HG03039 (cell line): ENCODE data around the gene TP53AIP1.

Experiments used
- ATAC-seq: cut with Tn5 transposase; IDR thresholded peaks from one replicate; pipeline ENCODE4 v1.9.1; 2021; ENCODE audit warnings: mild to moderate bottlenecking, moderate library complexity; ENCODE audit not compliant: unreplicated experiment

TP53AIP1 gene

DNA sequence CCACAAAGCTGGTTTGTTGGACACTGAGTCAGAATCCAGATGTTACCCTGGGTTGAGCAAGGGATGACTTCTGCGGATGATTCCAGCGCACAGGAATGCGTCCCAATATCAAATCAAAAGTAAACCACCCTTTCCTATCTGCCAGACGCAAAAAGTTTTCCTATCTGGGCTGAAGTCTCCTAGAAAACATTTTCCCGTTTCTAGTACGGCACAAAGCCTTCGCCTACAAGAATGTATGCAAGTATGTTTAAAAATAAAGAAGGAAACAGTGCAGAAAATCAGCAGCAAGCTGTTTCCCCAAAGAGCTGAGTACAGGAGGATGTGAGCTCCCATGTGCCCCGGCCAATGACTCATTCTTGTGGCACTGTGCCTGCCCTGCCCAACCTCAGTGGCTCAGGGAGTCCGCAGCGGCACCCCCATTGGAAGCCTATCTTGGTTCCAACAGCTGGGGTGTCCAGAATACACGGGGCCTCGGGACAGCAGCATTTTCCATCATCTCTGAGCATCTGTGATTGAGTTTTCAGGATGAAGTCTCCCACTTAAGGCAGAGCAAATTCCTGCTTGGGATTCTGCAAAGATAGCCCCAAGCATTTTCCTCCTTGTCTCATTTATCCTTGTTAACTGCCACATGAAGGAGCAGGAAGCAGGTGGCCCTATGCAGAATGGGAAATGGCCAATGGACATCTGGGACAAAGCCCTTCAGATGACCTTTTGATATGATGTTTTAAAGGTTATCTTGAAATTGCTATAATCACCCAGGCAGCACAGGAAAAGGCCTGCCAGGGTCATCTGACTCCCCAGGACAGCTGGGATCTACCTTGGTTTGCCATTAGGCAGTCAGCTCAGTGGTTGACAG is 34.1 kb downstream of the TP53AIP1 start:
- no peak for ATAC-seq

DNA sequence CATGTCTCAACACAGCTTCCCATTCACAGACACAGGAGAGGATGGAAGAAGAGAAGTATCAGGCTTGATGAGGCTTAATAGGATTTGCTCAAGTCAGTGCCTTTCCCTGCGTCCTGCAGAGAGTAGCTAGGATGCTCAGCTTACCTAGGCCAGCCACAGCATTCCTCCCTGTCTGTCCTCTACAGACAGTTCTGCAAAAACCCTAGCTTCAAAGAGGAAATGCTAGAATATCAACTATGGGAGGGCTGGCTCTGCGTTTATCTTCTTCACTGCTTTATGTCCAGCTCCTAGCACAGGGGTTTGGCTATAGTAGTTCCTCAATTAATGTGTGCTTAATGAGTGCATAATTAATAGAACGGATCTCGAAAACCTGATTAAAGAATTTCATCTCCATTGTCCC is 35.1 kb downstream of the TP53AIP1 start:
- ATAC-seq: no peak

DNA sequence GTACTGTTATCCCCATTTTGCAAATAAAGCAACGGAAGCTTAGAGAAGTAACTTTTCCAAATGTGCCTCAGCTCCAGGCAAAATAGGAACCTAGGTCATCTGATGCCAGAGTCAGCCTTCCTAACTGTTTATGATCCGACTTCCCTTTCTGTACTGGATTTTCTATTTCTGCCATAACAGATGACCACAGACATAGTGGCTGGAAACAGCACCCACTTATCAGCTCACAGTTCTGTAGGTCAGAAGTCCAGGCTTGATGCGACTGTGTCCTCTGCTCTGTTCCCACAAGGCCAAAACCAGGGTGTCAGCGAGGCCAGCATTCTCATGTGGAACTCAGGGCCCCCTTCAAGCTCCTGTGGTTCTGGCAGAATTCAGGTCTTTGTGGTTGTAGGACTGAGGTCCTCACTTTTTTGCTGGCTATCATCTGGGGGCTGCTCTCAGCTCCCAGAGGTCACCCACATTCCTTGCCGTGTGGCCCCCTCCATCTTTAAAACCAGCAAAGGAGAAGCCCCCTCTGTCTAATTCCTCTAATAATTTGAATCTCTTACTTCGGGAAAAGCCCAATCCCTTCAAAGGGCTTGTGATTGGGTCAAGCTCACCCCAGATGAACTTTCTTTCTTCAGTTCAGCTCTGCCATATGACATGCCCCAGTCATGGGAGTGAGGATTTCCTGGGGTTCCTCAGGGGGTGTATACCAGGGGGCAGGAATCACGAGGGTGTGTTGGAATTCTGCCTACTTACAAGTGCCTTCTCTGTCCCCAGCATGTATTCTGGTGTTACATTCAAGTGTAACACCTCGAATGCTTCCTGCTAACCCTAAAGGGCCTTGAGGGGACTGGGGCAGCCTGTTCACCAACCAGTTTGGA is 36.3 kb downstream of the TP53AIP1 start:
- ATAC-seq: no peak

DNA sequence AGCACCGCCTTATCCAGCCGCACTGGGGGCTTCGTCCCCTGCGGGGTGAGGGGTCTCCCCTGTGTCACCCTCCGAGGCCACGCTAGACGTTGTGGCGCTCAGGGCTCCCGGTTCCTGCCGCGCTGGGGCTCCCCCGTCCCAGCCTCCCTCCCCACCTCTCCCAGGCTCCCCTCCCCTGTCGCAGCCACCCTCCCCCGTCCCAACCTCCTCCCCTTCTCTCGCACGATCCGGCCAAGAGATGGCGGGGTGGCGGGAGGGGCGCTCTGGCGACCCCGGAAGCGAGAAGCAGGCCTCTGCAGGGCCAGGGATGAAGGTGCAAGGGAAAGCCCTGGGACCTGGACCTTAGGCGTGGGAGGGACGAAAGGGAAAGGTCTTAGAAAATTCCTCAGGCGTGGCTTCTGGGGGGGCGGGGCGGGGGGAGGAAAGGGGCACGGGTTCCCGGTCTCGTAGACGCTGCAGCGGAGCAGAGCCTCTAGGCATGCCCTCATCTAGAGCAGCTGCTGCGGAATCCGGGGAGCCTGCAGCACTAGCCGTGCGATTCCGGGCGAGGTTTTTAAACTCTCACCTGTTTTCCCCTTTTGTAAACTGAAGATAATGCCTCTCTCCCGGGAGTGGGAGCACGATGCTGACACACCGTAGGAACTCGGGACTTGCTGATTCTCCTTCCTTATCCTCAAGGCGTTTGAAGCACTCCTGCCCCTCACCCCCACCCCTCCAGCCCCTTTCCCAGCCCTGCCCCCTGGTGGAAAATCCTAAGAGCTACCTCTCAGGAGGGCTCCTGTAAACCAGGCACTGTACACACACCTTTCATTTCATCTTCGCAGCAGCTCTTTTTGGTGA is 37.1 kb downstream of the TP53AIP1 start:
- no peak for ATAC-seq

DNA sequence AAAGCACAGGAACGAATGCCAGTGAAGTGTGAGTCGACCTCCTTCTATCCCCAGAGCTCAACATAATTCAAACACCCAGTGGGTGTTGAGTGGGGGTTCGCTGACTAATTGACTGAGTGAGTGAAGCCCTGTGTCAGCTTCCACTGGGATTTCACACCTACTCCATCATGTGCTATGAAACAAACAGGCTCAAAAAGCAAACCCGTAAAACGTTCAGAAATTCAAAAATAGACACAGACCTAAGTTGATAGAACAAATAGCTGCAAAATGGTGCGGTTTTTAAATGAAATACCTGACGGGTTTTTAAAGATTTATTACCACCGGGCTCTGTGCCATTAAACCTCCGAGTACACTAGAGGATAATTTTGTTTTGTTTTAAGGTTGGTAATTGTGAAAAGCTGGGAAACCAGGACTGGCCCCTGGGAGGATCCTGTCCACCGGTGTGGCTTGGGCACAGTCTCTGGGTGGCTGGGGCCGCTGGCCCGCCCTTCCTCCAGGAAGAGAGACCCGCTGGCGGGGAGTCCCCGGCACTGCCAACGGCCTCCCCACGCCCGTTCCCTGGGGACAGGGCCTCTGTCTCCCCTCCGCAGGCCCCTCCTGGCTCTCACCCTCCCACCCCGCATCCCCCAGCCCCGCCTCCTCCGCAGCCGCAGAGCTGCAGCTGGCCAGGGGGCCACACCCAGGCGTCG is 37.9 kb downstream of the TP53AIP1 start:
- ATAC-seq: no peak

DNA sequence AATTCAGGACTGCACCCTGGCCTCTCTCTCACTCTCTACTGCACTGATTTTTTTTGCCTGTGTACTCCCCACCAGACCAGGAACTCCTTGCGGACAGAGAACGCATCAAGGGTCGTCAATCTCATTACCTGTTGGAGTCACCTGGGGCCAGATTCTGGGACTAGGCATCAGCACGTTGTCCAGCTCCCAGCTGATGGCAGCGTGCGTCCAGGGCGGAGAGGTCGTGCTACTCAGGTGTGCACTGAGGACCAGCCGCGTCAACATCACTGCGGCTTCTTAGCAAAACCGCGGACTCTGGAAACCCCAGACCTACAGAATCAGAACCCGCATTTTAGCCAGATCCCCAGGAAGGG is 38.4 kb downstream of the TP53AIP1 start:
- ATAC-seq: no peak

DNA sequence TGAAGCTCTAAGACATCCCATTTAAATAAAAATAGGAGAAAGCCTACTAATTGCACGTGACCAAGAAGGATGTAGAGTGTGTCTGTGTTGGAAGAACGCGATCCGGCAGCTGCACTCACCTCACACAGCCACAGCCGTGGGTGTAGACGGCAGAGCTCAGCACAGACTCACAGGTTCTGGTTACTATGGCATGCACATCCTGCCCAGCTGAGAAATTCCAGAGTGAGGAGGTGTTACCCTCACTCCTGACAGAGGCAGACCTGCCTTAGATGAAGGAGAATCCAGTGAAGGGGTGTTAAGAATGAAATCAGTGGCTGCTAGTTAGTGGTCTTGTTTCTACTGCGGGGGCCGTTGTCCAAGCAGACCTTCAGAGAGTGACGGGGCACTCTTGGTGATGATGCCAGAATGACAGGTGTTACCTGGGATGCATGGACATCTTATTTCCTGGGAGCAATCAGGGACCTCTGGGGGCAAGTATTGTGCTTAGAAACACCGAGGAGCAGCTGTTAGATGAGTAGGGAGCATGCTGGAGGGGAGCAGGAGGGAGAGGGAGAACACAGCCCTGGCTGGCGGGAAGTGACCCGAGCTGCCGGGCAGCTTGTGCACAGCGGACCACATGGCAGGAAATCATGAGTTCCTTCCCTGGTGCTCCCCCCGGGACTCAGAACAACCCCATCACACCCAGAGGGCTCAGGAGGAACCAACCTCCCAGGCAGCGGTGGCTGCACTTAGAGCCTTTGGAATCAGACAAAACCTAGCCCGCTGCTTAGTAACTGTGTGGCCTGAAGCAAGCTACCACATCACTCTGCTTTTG is 39.2 kb downstream of the TP53AIP1 start:
- ATAC-seq: no peak

DNA sequence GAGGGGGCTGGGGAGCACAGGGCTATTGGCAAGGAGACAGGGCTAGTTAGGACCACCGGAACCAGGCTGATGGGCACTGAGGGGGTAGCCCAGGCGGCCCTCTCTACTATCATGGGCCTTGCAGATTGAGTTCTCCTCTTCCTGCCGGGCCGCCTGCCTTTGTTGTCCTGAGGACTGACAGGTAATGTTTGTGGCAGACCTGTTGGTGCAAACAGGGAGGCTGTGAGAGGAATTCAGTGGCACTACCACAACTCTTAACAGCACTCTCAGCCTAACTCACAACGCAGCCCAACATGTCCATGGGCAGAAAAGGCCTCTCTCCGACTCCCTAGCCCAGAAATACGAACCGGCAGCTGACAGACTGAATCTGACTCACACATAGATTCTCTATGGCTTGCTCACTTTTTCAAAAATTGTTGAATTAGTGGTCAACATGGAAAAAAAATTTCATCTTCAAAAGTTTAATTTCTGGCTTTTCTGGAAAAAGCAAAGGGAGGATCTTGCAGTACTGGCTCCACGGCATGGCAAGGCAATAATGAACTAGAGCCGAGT is 40.1 kb downstream of the TP53AIP1 start:
- no peak for ATAC-seq

DNA sequence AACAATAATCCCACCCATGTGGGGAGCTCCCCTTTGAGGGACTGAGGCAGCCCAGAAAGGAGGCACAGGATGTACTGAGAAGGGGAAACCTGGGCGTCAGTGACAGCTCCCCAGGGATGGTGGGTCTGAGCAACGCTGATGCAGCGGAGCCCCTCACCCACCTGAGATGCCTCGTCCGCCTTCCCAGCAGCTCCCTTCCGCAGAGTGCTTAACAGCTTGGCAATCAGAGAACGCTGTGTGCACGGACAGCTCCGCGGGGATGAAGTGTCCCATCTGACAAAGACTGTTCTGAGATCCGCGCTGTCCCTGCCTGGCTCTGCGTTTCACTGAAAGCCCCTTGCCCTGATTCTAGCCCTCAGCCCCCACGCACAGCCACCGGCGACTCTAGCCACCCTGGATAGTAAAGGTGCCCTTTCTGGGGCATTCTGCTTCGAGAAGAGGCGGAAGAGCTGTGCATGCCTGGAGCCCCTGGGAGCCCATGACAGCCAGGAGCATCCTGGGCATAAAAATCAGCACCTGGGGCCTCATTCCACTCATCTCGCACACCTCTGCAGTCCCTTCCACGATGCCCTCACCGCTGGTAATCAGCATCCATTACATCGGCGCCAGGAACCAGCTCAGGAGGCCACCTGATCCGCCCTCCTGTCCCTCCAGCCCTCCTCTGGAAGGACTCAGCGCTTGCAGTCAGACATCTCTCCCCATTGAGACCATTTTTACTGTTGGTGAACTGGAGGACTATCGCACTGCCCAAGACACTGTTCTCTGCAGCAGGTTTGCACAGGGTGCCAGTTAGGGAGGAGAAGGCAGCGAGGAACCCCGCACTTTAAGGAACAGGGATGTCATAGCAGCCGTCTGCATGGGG is 40.8 kb downstream of the TP53AIP1 start:
- ATAC-seq: no peak

DNA sequence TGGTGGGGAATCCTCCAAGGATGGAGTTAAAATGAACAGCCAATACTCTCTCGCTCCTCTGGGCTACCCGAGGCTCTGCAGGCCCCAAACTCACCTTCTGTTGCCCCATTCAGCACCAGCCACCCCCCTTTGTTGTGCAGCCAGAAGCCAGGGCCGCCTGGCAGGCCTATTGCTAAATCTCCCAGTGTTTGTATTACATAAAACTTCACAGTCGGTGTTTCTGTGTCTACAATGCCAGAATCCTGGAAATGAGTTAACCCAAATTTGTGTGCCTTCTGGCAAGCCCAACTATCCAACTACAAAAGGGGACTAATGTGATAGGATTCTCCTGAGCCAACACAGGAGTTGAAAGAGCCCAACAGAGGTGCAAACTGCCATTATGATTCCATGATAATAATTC is 42.2 kb downstream of the TP53AIP1 start:
- ATAC-seq: no peak

DNA sequence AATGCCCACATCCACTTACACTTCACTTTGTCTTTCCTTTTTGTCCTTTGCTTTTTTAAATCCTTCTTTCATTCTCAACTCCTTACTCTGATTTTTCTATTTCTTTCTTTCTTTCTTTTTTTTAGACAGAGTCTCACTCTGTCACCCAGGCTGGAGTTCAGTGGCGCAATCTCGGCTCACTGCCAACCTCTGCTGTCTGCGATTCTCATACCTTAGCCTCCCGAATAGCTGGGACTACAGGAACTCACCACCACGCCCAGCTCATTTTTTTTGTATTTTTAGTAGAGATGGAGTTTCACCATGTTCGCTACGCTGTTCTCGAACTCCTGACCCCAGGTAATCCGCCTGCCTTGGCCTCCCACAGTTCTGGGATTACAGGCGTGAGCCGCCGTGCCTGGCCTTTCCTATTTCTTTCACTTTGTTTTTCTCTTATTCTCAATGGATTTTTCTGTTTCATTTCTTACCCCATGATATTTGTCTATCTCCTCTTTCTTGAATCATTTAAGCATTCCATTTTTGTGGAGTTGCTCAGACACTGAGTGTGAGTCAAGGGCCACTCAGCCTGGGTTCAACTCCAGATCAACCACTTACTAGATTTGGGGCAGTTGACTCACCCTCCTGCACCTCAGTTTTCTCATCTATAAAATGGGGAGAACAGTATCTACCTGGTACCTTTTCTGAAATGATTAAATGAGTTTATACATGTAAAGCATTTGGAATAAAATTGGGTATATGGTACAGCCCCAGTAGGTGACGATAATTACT is 43.9 kb downstream of the TP53AIP1 start:
- no peak for ATAC-seq

DNA sequence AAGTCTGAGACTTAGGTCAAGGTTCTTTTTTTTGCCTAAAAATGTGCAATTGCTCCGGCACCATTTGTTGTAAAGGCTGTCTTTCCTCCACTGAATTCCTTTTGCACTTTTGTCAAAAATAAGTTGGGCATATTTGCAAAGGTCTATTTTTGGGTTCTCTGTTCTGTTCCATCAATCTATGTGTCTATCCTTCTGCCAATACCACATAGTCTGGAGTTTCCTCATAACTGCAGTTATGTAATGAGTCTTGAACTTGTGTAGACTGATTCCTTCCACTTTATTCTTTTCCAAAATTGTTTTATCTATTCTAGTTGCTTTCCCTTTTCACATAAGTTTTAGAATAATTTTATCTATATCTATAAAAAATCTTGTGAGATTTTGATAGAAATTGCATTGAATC is 44.8 kb downstream of the TP53AIP1 start:
- ATAC-seq: no peak

DNA sequence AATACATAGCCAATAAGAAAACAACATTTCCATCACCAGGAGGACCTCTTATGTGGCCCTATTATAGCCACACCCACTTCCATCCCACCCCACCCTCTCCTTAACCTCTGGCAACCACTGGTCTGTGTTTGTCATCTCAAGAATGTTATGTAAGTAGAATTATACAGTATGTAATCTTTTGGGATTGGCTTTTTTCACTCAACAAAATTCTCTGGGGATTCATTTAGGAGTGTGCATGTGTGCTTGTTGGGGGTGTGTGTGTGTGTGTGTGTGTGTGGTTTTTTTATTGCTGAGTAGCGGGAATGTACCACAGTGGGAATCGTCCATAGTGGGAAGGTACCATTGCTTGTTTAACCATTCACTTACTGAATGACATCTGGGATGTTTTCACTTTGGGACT is 46.3 kb downstream of the TP53AIP1 start:
- no peak for ATAC-seq

DNA sequence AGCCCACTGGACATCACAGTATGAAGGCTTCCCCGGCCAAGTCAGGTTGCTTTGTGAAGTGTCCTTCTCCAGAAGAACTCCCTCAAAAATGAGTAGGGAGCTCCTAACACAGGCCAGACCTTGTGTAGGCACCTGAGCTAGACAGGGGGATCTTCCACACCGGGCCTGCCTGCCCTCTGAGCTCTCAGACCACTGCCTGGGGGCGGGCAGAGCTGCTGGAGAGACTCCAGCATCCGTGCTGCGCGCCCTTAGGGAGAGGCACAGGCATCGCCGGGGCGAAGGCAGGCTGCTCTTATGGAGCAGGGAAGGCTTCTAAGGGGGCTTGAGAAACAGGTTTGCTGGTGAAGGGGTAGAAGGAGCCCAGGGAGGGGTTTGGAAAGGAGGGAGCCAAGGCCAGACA is 47.1 kb downstream of the TP53AIP1 start:
- ATAC-seq: no peak

DNA sequence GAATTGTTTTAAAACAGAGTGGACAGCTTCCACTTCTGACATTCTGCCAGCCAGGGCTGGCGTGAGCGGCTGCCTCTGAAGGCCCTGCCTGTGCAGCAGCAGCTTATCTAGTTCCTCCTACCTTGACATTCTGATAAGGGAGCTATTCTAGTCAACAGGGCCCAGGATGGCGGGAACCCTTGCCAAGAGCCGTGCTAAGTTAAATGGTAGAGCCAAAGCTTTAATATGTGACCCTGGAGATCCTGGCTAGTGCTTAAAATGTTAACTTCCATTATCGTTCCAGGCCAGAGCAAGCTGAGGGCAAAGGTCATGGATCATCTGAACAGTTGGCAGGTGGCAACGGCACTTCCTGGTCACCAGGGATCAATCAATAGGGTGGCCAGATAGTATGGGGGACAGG is 48.0 kb downstream of the TP53AIP1 start:
- ATAC-seq: no peak

DNA sequence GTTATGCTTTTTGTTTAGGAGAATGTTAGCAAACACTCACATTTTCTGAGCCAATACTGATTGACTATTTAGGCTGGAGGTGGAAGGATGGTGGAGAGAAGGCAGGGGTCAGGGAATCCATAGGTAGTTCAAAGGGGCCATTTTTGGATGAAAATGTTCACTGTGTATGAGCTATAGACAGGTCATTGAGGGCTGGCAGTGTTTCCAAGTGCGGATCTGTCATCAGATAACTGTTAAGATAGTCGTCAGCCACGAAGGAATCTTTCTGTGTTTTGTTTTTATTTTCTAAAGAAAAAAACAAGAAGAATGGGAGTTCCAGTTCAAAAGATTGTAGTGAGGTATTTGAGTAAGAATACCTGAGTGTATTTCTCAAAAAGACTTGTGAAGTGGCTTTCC is 48.4 kb downstream of the TP53AIP1 start:
- ATAC-seq: no peak

DNA sequence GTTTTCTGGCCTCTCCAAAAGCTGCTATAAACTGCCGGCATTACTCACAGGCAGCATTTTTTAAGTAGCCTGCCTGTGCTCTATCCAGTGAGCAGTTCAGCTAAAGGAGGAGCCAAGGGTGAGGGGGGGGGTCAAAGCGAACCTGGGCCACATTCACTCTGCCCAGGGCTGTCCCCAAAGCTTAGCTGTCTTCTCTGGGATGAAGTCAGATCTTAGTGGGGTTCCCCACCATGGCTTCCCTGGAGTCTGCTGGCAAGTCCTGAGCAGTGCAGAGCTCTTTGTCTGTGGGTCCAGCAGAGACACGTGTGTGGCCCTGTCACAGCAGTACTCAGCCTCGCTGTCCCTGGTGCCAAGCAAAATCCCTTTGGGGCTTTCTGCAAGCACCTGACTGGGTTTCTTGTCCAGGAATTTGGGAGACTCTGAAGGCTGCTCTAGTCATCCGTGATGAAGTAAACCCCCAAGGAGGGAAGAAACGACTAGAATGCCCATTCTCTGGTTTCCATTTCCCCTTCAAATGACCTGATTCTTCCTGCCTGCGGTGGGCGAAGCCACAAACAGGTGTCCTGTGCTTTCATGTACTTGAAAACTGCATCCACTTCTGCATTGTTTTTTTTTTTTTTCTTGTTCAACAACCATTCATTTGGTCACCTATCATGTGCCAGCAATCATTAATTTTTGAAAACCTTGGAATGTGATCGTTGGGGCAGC is 48.9 kb downstream of the TP53AIP1 start:
- no peak for ATAC-seq
